ENCODE measurements around the gene RTF1. TPM values are rescaled to one million over a fixed set of nuclear protein-coding genes. Genes with fewer than 3 reads are reported as not detected.

The RTF1 gene
- polyA plus RNA-seq, 1 experiment = 40.8 TPM

- DNase-seq (ENCODE audit: low read depth, low spot score) = no peak
- Histone ChIP-seq H3K27me3 (ENCODE audit: control insufficient read depth, insufficient read depth, low read length) (peaks cover 37% of the 10 kb centered on the region), H3K9me3 (ENCODE audit: control insufficient read depth, insufficient read depth, low read length) (peaks cover 6% of the 10 kb centered on the region; the same call in 1 of the 2 replicates), H3K27ac (ENCODE audit: low read depth, low read length) (no peak within 1 kb of the TSS), H3K4me3 (ENCODE audit: low read depth, low read length) (peak within 1 kb of the TSS; percentile 36)
- POLR2A ChIA-PET = no interaction called here
- TF ChIP-seq, protein P1, sequence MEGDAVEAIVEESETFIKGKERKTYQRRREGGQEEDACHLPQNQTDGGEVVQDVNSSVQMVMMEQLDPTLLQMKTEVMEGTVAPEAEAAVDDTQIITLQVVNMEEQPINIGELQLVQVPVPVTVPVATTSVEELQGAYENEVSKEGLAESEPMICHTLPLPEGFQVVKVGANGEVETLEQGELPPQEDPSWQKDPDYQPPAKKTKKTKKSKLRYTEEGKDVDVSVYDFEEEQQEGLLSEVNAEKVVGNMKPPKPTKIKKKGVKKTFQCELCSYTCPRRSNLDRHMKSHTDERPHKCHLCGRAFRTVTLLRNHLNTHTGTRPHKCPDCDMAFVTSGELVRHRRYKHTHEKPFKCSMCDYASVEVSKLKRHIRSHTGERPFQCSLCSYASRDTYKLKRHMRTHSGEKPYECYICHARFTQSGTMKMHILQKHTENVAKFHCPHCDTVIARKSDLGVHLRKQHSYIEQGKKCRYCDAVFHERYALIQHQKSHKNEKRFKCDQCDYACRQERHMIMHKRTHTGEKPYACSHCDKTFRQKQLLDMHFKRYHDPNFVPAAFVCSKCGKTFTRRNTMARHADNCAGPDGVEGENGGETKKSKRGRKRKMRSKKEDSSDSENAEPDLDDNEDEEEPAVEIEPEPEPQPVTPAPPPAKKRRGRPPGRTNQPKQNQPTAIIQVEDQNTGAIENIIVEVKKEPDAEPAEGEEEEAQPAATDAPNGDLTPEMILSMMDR (IDR thresholded peaks at IDR 0.05; ENCODE audit: low read depth, low read length) = no peak
- CTCF ChIA-PET = no interaction called here
Measured at GRCh38 chr15:41513506-41514227, 96.8 kb downstream of the RTF1 start, which contains the start of gene LTK. TSS of gene LTK (minus strand) at chr15:41513827. CDS start at chr15:41513709, 118 bp downstream.

- CTCF ChIA-PET = interaction anchor here (1.1 kb wide), 1 partner anchor 41 kb away, joined by 3 read pairs; no protein-coding TSS in a partner anchor
- POLR2A ChIA-PET = interaction anchor here (0.5 to 0.6 kb wide), 3 partner anchors 26 to 292 kb away, joined by 3 to 11 read pairs (median 9); partner anchors contain the start of gene RPAP1
Measured at GRCh38 chr15:41517895-41518449, 101.1 kb downstream of the RTF1 start.

DNA sequence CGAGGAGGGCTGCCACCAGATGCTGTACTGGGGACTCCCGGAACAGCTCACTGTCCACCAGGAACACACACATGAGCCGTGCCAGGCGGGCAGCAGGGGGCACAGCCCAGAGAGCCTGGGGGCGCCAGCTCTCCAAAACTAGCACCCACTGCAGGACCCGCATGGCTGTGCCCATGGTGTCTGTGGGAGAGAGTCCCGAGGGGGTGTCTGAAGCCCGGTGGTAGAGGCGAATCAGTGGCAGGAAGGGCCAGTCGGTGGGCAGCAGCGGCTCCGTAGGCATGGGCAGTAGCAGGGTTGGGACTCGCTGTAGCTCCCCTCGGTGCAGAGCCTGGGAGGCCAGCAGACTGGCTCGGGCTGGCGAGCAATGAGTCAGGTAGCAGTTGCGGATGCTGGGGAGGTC, 103.7 kb downstream of the RTF1 start:
- TF ChIP-seq, protein P1 (IDR thresholded peaks at IDR 0.05; ENCODE audit: low read depth, low read length) = no peak
- Histone ChIP-seq H3K27ac (ENCODE audit: low read depth, low read length) (no peak overlapping the region), H3K27me3 (ENCODE audit: control insufficient read depth, insufficient read depth, low read length) (no peaks in the 10 kb centered on the region), H3K4me3 (ENCODE audit: low read depth, low read length) (no peak overlapping the region), H3K9me3 (ENCODE audit: control insufficient read depth, insufficient read depth, low read length) (no peaks in the 10 kb centered on the region; the same call in 1 of the 2 replicates)
- no peak for DNase-seq (ENCODE audit: low read depth, low spot score)
- POLR2A ChIA-PET = no interaction called here
- CTCF ChIA-PET = interaction anchor here (0.6 kb wide), 1 partner anchor 79 kb away, joined by 3 read pairs; no protein-coding TSS in a partner anchor

More at GRCh38 chr15:41517895-41518449, 101.1 kb downstream of the RTF1 start:
- no peaks in the 10 kb centered on the region; the same call in 1 of the 2 replicates for H3K9me3 ChIP-seq (ENCODE audit: control insufficient read depth, insufficient read depth, low read length)
- H3K27me3 ChIP-seq (ENCODE audit: control insufficient read depth, insufficient read depth, low read length) = peaks cover 10% of the 10 kb centered on the region
- H3K4me3 ChIP-seq (ENCODE audit: low read depth, low read length) = no peak overlapping the region
- DNase-seq (ENCODE audit: low read depth, low spot score) = no peak
- TF ChIP-seq, protein P1 (IDR thresholded peaks at IDR 0.05; ENCODE audit: low read depth, low read length) = no peak
- no peak overlapping the region for H3K27ac ChIP-seq (ENCODE audit: low read depth, low read length)

GRCh38 chr15:41521614-41522013, 104.7 kb downstream of the RTF1 start:
- POLR2A ChIA-PET = no interaction called here
- H3K9me3 ChIP-seq (ENCODE audit: control insufficient read depth, insufficient read depth, low read length) = no peaks in the 10 kb centered on the region; the same call in 1 of the 2 replicates
- TF ChIP-seq, protein P1 (IDR thresholded peaks at IDR 0.05; ENCODE audit: low read depth, low read length) = no peak
- H3K4me3 ChIP-seq (ENCODE audit: low read depth, low read length) = no peak overlapping the region
- H3K27ac ChIP-seq (ENCODE audit: low read depth, low read length) = no peak overlapping the region
- no peak for DNase-seq (ENCODE audit: low read depth, low spot score)
- H3K27me3 ChIP-seq (ENCODE audit: control insufficient read depth, insufficient read depth, low read length) = no peaks in the 10 kb centered on the region
- CTCF ChIA-PET = no interaction called here

GRCh38 chr15:41523097-41523496, 106.2 kb downstream of the RTF1 start:
- DNase-seq (ENCODE audit: low read depth, low spot score) = no peak
- TF ChIP-seq, protein P1 (IDR thresholded peaks at IDR 0.05; ENCODE audit: low read depth, low read length) = no peak

More at GRCh38 chr15:41523097-41523496, 106.2 kb downstream of the RTF1 start:
- POLR2A ChIA-PET = no interaction called here
- Histone ChIP-seq H3K9me3 (ENCODE audit: control insufficient read depth, insufficient read depth, low read length) (no peaks in the 10 kb centered on the region; the same call in 1 of the 2 replicates), H3K27me3 (ENCODE audit: control insufficient read depth, insufficient read depth, low read length) (no peaks in the 10 kb centered on the region), H3K27ac (ENCODE audit: low read depth, low read length) (no peak overlapping the region), H3K4me3 (ENCODE audit: low read depth, low read length) (no peak overlapping the region)
- CTCF ChIA-PET = interaction anchor here (1.3 kb wide), 1 partner anchor 57 kb away, joined by 4 read pairs; no protein-coding TSS in a partner anchor

All from AG04450 (cell line).